ENCODE data around the gene MEIOB.
"Not testable (repeated sequence)": the region's sequence is repeated elsewhere in the genome, so short reads cannot be mapped to it uniquely, and the experiment has no call there.

DNA sequence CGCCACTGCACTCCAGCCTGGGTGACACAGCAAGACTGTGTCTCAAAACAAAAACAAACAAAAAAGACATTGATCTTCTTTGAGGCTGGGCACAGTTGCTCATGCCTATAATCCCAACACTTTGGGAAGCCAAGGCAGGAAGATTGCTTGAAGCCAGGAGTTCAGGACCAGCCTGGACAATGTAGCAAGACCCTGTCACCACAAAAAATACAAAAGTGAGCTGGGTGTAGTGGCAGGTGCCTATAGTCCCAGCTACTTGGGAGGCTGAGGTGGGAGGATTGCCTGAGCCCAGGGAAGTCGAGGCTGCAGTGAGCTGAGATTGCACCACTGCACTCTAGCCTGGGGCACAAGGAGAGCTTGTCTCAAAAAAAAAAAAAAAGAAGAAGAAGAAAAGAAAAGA is 25.7 kb upstream of the MEIOB start:
- TF ChIP-seq, protein P1, sequence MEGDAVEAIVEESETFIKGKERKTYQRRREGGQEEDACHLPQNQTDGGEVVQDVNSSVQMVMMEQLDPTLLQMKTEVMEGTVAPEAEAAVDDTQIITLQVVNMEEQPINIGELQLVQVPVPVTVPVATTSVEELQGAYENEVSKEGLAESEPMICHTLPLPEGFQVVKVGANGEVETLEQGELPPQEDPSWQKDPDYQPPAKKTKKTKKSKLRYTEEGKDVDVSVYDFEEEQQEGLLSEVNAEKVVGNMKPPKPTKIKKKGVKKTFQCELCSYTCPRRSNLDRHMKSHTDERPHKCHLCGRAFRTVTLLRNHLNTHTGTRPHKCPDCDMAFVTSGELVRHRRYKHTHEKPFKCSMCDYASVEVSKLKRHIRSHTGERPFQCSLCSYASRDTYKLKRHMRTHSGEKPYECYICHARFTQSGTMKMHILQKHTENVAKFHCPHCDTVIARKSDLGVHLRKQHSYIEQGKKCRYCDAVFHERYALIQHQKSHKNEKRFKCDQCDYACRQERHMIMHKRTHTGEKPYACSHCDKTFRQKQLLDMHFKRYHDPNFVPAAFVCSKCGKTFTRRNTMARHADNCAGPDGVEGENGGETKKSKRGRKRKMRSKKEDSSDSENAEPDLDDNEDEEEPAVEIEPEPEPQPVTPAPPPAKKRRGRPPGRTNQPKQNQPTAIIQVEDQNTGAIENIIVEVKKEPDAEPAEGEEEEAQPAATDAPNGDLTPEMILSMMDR (conservative IDR thresholded peaks at IDR 0.05 in 1 of 2, IDR thresholded peaks at IDR 0.05 in 1 of 2; ENCODE audit: extremely low read depth in 1 of 2, insufficient read depth in 1 of 2, low read depth in 1 of 2, low read length in 2 of 2), result not testable (repeated sequence)
- not testable (repeated sequence) for TF ChIP-seq EZH2 (IDR thresholded peaks at IDR 0.05; ENCODE audit: borderline replicate concordance, low read length)

Measured in mammary epithelial cell (primary cell).